Calu3 (cell line): ENCODE results near the gene SLC17A1. TPM values are rescaled to one million over a fixed set of nuclear protein-coding genes. Genes with fewer than 3 reads are reported as not detected.
A peak's percentile ranks its signal among the peaks of the same experiment; 100 is the strongest.

ENCODE experiments used
- Bru-seq: library from RNA; stranded (reverse); fragments of 400-500 nt; gene quantifications from one replicate; lab custom pipeline; 2021; lab: Mats Ljungman, UMichigan
- BruChase-seq, 2 experiments: library from RNA; stranded (reverse); fragments of 400-500 nt; gene quantifications; one replicate each; lab custom pipeline; 2021; lab: Mats Ljungman, UMichigan
- BruUV-seq: library from RNA; stranded (reverse); fragments of 400-500 nt; replicated peaks from 2 replicates; lab custom pipeline; 2021; lab: Mats Ljungman, UMichigan
- CTCF ChIA-PET: fragments of 300-600 bp; sonication (Branson Sonifier 250); formaldehyde crosslinking; loops from one replicate; lab custom pipeline; 2022; ENCODE audit warnings: antibody characterized with exemption; lab: Charles Lee
- DNase-seq: peaks from one replicate; pipeline ENCODE4 v3.0.0; 2022
- H3K27ac Mint-ChIP-seq: one replicate; pipeline ENCODE4 v1.8.0; 2022; ENCODE audit warnings: mixed read lengths; ENCODE audit not compliant: unreplicated experiment
- H3K27me3 Mint-ChIP-seq: one replicate; pipeline ENCODE4 v1.8.0; 2022; ENCODE audit warnings: mixed read lengths; ENCODE audit not compliant: unreplicated experiment
- H3K36me3 Mint-ChIP-seq: one replicate; pipeline ENCODE4 v1.8.0; 2022; ENCODE audit warnings: mild to moderate bottlenecking, moderate library complexity, mixed read lengths; ENCODE audit not compliant: insufficient read depth, unreplicated experiment
- H3K4me1 Mint-ChIP-seq: one replicate; pipeline ENCODE4 v1.8.0; 2022; ENCODE audit warnings: mild to moderate bottlenecking, low read depth, mixed read lengths; ENCODE audit not compliant: unreplicated experiment
- H3K4me3 Mint-ChIP-seq: one replicate; pipeline ENCODE4 v1.8.0; 2022; ENCODE audit warnings: mild to moderate bottlenecking, low read depth, moderate library complexity, mixed read lengths; ENCODE audit not compliant: unreplicated experiment
- H3K9me3 Mint-ChIP-seq: one replicate; pipeline ENCODE4 v1.8.0; 2022; ENCODE audit warnings: low read depth, mixed read lengths; ENCODE audit not compliant: unreplicated experiment
- intact Hi-C: fragments of 100-400 bp; cut with micrococcal nuclease; formaldehyde crosslinking; loops from one replicate; pipeline ENCODE4 v1.10.0; 2022; ENCODE audit not compliant: unreplicated experiment
- long read RNA-seq: library from polyadenylated mRNA; stranded (forward); transcript quantifications from one replicate; pipeline ENCODE4 v2.0.0, GENCODE V29; 2022
- total RNA-seq: library from RNA; stranded (reverse); gene quantifications from 2 replicates; pipeline ENCODE4 v1.2.3, GENCODE V29; 2022
- TF ChIP-seq, protein P1 (sequence below): fragments of 200-600 bp; IDR thresholded peaks from one replicate; pipeline ENCODE4 v1.8.0; 2022; ENCODE audit warnings: antibody characterized with exemption; ENCODE audit not compliant: unreplicated experiment

SLC17A1 gene, protein sequence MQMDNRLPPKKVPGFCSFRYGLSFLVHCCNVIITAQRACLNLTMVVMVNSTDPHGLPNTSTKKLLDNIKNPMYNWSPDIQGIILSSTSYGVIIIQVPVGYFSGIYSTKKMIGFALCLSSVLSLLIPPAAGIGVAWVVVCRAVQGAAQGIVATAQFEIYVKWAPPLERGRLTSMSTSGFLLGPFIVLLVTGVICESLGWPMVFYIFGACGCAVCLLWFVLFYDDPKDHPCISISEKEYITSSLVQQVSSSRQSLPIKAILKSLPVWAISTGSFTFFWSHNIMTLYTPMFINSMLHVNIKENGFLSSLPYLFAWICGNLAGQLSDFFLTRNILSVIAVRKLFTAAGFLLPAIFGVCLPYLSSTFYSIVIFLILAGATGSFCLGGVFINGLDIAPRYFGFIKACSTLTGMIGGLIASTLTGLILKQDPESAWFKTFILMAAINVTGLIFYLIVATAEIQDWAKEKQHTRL
- total RNA-seq (not detected in 2 replicates), Bru-seq, nascent RNA (percentile 4 among the genes with signal in this experiment), BruChase-seq, experiment 1, labeled RNA remaining after a 6-hour chase (not detected), BruChase-seq, experiment 2, labeled RNA remaining after a 2-hour chase (not detected)
- long read RNA-seq = 0 reads

GRCh38 chr6:25831532-25832306 is at the start of gene SLC17A1:
Gene SLC17A1, minus strand, starts transcription at chr6:25832052. Its CDS starts 1,495 bp downstream, at chr6:25830557.
- intact Hi-C loops = loop anchor here (5.0 kb wide), 1 partner anchor 109 kb away; no protein-coding TSS in a partner anchor
- TF ChIP-seq, protein P1, sequence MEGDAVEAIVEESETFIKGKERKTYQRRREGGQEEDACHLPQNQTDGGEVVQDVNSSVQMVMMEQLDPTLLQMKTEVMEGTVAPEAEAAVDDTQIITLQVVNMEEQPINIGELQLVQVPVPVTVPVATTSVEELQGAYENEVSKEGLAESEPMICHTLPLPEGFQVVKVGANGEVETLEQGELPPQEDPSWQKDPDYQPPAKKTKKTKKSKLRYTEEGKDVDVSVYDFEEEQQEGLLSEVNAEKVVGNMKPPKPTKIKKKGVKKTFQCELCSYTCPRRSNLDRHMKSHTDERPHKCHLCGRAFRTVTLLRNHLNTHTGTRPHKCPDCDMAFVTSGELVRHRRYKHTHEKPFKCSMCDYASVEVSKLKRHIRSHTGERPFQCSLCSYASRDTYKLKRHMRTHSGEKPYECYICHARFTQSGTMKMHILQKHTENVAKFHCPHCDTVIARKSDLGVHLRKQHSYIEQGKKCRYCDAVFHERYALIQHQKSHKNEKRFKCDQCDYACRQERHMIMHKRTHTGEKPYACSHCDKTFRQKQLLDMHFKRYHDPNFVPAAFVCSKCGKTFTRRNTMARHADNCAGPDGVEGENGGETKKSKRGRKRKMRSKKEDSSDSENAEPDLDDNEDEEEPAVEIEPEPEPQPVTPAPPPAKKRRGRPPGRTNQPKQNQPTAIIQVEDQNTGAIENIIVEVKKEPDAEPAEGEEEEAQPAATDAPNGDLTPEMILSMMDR = no peak
- peaks cover 17% of the 10 kb centered on the region for H3K4me1 Mint-ChIP-seq
- H3K9me3 Mint-ChIP-seq = no peaks in the 10 kb centered on the region
- DNase-seq = peak; percentile 15
- peak within 1 kb of the TSS; percentile 0 for H3K27ac Mint-ChIP-seq
- no peaks in the 10 kb centered on the region for H3K36me3 Mint-ChIP-seq
- CTCF ChIA-PET = interaction anchor here (0.6 to 1.5 kb wide), 4 partner anchors 9 to 113 kb away, joined by 3 to 8 read pairs (median 5); no protein-coding TSS in a partner anchor
- H3K4me3 Mint-ChIP-seq = no peak within 1 kb of the TSS
- BruUV-seq = no TSS peak
- H3K27me3 Mint-ChIP-seq = no peaks in the 10 kb centered on the region

GRCh38 chr6:25880601-25881000 is 48.7 kb upstream of the SLC17A1 start:
- H3K4me3 Mint-ChIP-seq = no peak overlapping the region

DNA sequence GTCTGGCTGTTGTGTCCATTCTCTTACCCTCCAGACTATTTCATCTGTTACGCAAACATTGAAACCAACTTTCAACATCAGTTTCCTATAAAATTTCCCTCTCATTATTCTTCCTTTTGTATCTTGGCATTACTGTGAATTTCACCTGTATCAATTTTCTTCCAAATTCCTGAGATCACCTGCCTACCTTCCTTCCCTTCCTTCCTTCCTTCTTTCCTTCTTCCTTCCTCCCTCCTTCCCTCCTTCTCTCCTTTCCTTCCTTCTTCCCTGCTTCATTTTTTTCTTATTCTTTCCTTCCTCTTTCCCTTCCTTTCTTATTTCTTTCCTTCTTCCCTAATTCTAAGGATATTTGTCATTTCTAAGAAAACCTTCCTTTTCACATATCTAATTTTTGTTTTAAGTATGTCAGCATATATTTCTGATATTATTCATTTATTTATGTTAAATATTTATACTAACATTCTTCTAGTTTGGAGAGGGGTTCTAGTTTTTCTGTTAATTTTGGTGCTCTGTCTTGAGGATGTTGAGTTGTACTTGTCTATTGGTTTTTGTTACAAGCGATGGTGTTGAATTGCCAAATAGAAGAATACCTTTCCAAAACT is 47.0 kb upstream of the SLC17A1 start:
- H3K4me1 Mint-ChIP-seq = peaks cover 19% of the 10 kb centered on the region

More at GRCh38 chr6:25880601-25881000, 48.7 kb upstream of the SLC17A1 start:
- CTCF ChIA-PET = no interaction called here
- peaks cover 7% of the 10 kb centered on the region for H3K4me1 Mint-ChIP-seq
- no TSS peak for BruUV-seq
- DNase-seq = no peak
- H3K27me3 Mint-ChIP-seq = no peaks in the 10 kb centered on the region
- intact Hi-C loops = no loop called here
- no peaks in the 10 kb centered on the region for H3K36me3 Mint-ChIP-seq
- H3K9me3 Mint-ChIP-seq = no peaks in the 10 kb centered on the region
- H3K27ac Mint-ChIP-seq = no peak overlapping the region
- TF ChIP-seq, protein P1 = no peak

More for the DNA sequence above, 47.0 kb upstream of the SLC17A1 start:
- intact Hi-C loops = loop anchor here (5.0 kb wide), 1 partner anchor 42 kb away; no protein-coding TSS in a partner anchor
- TF ChIP-seq, protein P1 = no peak
- Mint-ChIP-seq H3K9me3 (no peaks in the 10 kb centered on the region), H3K27ac (no peak overlapping the region), H3K36me3 (no peaks in the 10 kb centered on the region), H3K4me3 (no peak overlapping the region), H3K27me3 (no peaks in the 10 kb centered on the region)
- BruUV-seq = no TSS peak
- no peak for DNase-seq
- CTCF ChIA-PET = no interaction called here
